ENCODE data around the gene ACVR1C.

The ACVR1C gene

DNA sequence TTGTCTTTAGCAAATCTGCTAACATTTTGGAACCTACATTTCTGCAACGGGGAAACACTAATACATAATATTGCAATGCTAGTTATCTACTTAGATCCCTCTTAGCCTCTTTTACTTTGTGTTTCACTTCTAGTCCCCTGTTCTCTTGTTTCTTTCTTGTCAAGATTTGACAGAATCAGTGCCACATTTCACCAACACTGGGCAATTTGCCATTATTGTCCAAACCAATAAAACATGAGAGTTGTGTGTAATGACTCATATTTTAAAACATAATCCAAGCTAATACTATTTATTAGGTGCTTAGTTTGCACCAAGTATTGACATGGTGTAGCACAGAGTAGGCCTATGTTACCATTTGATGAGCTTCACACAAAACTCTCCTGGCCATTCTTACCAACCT, 33.7 kb upstream of the ACVR1C start:
- no peaks in the 10 kb centered on the region for H3K79me2 ChIP-seq (ENCODE audit: low read length)
- no peak overlapping the region for H3K27ac ChIP-seq (ENCODE audit: low read length)
- no peak overlapping the region for H2AFZ ChIP-seq (ENCODE audit: low read length)
- H3F3A ChIP-seq (ENCODE audit: insufficient read depth, low read length), result no peaks in the 10 kb centered on the region
- H3K9me2 ChIP-seq (replicated peaks; ENCODE audit: insufficient read depth, low read length), result no peaks in the 10 kb centered on the region
- TF ChIP-seq EZH2phosphoT487 (IDR thresholded peaks at IDR 0.05; ENCODE audit: low read length) (no peak), EZH2 (optimal IDR thresholded peaks at IDR 0.05; ENCODE audit: low read depth, low read length) (no peak)
- TF ChIP-seq, protein P1, sequence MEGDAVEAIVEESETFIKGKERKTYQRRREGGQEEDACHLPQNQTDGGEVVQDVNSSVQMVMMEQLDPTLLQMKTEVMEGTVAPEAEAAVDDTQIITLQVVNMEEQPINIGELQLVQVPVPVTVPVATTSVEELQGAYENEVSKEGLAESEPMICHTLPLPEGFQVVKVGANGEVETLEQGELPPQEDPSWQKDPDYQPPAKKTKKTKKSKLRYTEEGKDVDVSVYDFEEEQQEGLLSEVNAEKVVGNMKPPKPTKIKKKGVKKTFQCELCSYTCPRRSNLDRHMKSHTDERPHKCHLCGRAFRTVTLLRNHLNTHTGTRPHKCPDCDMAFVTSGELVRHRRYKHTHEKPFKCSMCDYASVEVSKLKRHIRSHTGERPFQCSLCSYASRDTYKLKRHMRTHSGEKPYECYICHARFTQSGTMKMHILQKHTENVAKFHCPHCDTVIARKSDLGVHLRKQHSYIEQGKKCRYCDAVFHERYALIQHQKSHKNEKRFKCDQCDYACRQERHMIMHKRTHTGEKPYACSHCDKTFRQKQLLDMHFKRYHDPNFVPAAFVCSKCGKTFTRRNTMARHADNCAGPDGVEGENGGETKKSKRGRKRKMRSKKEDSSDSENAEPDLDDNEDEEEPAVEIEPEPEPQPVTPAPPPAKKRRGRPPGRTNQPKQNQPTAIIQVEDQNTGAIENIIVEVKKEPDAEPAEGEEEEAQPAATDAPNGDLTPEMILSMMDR (IDR thresholded peaks at IDR 0.05; ENCODE audit: low read length), result no peak
- no peaks in the 10 kb centered on the region for H4K20me1 ChIP-seq (ENCODE audit: insufficient read depth, low read length)
- H3K9me3 ChIP-seq (replicated peaks; ENCODE audit: insufficient read depth, low read length), result no peaks in the 10 kb centered on the region
- H3K4me1 ChIP-seq (ENCODE audit: low read length), result 0 out of 2 replicates have a peak, but pooled peaks cover 3% of the 10 kb centered on the region
- no peak overlapping the region for H3K9ac ChIP-seq (ENCODE audit: low read length)
- H3K27me3 ChIP-seq (replicated peaks; ENCODE audit: insufficient read depth, low read length), result no peaks in the 10 kb centered on the region
- no peak for DNase-seq
- no peak overlapping the region for H3K4me2 ChIP-seq (ENCODE audit: low read depth, low read length)
- H3K4me3 ChIP-seq (ENCODE audit: low read length), result no peak overlapping the region
- H3K36me3 ChIP-seq (replicated peaks; ENCODE audit: insufficient read depth, low read length), result no peaks in the 10 kb centered on the region

DNA sequence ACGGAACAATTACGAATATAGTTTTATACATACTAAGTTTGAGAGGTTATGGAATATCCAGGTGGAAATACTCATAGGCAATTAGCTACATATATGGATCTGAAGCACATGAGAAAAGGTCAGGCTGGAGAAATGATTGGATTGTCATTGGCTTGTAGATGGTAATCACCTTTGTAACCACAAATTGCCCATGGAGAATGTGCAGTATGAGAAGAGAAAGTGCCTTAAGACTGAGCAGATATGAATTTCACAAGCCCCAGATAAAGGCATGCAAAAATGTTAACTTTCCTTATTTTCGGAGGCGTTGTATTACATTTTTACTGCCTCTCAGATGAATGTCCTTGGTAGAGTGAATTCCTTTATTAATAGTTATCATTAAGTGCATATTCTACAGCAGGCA, 33.1 kb upstream of the ACVR1C start:
- Histone ChIP-seq H3K4me2 (ENCODE audit: low read depth, low read length) (no peak overlapping the region), H3K27ac (ENCODE audit: low read length) (no peak overlapping the region), H3K9me3 (replicated peaks; ENCODE audit: insufficient read depth, low read length) (no peaks in the 10 kb centered on the region), H3K36me3 (replicated peaks; ENCODE audit: insufficient read depth, low read length) (no peaks in the 10 kb centered on the region), H3K9ac (ENCODE audit: low read length) (no peak overlapping the region), H3K4me1 (ENCODE audit: low read length) (0 out of 2 replicates have a peak, but pooled peaks cover 3% of the 10 kb centered on the region), H3K4me3 (ENCODE audit: low read length) (no peak overlapping the region), H3K79me2 (ENCODE audit: low read length) (no peaks in the 10 kb centered on the region), H3K9me2 (replicated peaks; ENCODE audit: insufficient read depth, low read length) (no peaks in the 10 kb centered on the region), H3K27me3 (replicated peaks; ENCODE audit: insufficient read depth, low read length) (no peaks in the 10 kb centered on the region), H3F3A (ENCODE audit: insufficient read depth, low read length) (no peaks in the 10 kb centered on the region), H4K20me1 (ENCODE audit: insufficient read depth, low read length) (no peaks in the 10 kb centered on the region), H2AFZ (ENCODE audit: low read length) (no peak overlapping the region)
- no peak for TF ChIP-seq EZH2 (optimal IDR thresholded peaks at IDR 0.05; ENCODE audit: low read depth, low read length)
- no peak for TF ChIP-seq EZH2phosphoT487 (IDR thresholded peaks at IDR 0.05; ENCODE audit: low read length)
- TF ChIP-seq, protein P1 (IDR thresholded peaks at IDR 0.05; ENCODE audit: low read length), result no peak
- no peak for DNase-seq

DNA sequence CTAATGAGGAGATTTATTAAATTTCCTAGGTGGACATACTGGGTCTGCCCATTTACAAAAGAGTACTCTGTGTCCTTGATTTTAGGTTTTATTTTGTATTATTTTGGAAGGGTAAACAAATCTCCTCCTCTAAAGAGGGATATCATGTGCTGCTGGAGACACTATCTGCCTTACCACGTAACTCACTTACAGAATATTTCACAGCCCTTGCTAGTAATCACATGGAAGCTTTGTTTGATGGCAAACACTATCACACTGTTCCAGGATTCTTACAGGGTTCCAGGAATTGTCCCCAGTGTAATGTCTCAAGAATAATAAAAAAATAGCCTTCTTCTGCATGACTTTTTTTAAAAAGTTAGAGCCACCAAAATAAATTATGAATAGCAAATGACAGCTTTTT, 29.2 kb upstream of the ACVR1C start:
- H3K27me3 ChIP-seq (replicated peaks; ENCODE audit: insufficient read depth, low read length), result no peaks in the 10 kb centered on the region
- H3F3A ChIP-seq (ENCODE audit: insufficient read depth, low read length), result no peaks in the 10 kb centered on the region
- no peaks in the 10 kb centered on the region for H3K36me3 ChIP-seq (replicated peaks; ENCODE audit: insufficient read depth, low read length)
- no peaks in the 10 kb centered on the region for H3K9me2 ChIP-seq (replicated peaks; ENCODE audit: insufficient read depth, low read length)
- DNase-seq, result no peak
- TF ChIP-seq EZH2 (optimal IDR thresholded peaks at IDR 0.05; ENCODE audit: low read depth, low read length), result no peak
- TF ChIP-seq EZH2phosphoT487 (IDR thresholded peaks at IDR 0.05; ENCODE audit: low read length), result no peak
- TF ChIP-seq, protein P1 (IDR thresholded peaks at IDR 0.05; ENCODE audit: low read length), result no peak
- no peaks in the 10 kb centered on the region for H3K9me3 ChIP-seq (replicated peaks; ENCODE audit: insufficient read depth, low read length)
- no peak overlapping the region for H3K4me3 ChIP-seq (ENCODE audit: low read length)
- H2AFZ ChIP-seq (ENCODE audit: low read length), result no peak overlapping the region
- no peak overlapping the region for H3K9ac ChIP-seq (ENCODE audit: low read length)
- H3K27ac ChIP-seq (ENCODE audit: low read length), result no peak overlapping the region
- no peaks in the 10 kb centered on the region for H3K79me2 ChIP-seq (ENCODE audit: low read length)
- no peaks in the 10 kb centered on the region for H4K20me1 ChIP-seq (ENCODE audit: insufficient read depth, low read length)
- no peak overlapping the region for H3K4me2 ChIP-seq (ENCODE audit: low read depth, low read length)
- H3K4me1 ChIP-seq (ENCODE audit: low read length), result no peaks in the 10 kb centered on the region
